NCI-H2171 treated with DMSO at 0.1 percent for 48 hours (cell line): ENCODE measurements around the gene GPR62.
"Not testable (repeated sequence)": the region's sequence is repeated elsewhere in the genome, so short reads cannot be mapped to it uniquely, and the experiment has no call there.

ENCODE experiments used
- DNase-seq: peaks from one replicate; lab custom pipeline; 2025; lab: John Stamatoyannopoulos, UW

The GPR62 gene, protein sequence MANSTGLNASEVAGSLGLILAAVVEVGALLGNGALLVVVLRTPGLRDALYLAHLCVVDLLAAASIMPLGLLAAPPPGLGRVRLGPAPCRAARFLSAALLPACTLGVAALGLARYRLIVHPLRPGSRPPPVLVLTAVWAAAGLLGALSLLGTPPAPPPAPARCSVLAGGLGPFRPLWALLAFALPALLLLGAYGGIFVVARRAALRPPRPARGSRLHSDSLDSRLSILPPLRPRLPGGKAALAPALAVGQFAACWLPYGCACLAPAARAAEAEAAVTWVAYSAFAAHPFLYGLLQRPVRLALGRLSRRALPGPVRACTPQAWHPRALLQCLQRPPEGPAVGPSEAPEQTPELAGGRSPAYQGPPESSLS

DNA sequence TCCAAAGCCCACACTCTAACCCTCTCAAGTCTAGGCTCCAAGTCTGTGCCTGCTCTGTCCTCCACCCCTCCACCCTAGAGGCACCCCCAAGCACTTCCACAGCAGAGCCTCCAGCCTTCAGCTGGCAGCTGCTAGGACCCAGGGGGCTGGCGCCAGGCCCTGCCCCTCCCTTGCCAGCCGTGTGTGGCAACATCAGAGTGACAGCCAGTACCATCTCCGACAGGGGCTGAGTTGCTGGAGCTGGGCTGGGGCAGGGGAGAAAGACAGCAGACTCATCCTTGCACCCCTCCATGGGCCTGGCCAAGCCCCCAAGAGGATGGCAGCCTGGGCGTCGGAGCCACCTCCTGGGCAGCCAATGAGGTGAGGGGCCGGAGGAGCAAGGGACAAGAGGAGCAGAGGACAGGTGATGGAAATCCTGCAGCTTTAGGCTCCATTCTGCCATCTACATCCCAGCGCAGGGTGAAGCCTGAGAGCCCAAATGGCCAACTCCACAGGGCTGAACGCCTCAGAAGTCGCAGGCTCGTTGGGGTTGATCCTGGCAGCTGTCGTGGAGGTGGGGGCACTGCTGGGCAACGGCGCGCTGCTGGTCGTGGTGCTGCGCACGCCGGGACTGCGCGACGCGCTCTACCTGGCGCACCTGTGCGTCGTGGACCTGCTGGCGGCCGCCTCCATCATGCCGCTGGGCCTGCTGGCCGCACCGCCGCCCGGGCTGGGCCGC is at the start of gene GPR62:
TSS of gene GPR62 (plus strand) at position 207 of the 718 bp plus-strand sequence. CDS start at position 479, 272 bp downstream.
- no peak for DNase-seq

DNA sequence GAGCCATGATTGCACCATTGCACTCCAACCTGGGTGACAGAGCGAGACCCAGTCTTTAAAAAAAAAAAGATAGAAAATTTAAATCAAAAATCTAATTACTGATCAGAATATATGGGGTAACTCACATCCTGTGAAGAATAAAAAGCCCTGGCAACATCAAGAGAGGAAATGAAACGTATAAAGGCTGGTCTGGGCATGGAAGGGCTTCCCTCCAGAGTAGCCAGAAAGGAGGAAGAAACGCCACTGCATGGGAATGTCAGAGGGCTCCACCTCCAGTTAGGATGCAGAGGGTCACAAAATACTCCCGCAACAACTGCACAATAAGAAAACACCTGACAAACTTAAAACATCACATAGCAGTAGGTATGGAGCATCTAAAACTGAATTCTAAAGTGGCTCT is 47.2 kb upstream of the GPR62 start:
- DNase-seq = no peak

DNA sequence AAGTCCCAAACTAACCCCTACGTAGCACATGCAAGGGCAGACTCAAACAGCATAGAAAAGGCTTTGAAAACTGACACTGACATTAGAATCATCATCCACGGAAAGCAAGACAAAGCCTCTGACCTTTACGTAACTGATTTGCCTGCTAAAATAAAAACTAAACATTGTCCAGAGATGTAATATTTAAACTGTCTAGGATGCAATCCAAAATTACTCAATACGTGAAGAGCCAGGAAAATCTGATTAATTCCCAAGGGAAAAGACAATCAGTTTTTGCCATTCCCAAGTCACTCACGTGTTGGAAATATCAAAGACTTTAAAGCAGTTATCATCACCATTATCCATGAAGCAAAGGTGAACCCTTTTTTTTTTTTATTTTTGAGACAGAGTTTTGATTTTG is 38.8 kb upstream of the GPR62 start:
- no peak for DNase-seq

DNA sequence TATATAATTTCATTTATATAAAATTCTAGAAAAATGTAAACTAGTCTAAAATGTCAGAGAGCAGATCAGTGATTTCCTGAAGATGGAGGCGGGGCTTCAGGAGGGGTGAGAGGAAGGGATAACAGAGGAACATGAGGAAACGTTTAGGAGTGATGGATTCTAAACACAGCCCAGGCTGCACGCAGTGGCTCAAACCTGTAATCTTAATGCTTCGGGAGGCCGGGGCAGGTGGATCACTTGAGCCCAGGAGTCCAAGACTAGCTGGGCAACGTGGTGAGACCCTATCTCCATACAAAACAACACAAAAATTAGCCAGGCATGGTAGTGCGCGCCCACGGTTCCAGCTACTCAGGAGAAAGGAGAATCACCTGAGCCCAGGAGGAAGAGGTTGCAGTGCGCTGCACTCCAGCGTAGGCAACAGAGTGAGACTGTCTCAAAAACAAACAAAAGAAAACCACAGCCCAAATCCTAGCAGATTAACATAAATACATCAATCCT is 34.1 kb upstream of the GPR62 start:
- no peak for DNase-seq

DNA sequence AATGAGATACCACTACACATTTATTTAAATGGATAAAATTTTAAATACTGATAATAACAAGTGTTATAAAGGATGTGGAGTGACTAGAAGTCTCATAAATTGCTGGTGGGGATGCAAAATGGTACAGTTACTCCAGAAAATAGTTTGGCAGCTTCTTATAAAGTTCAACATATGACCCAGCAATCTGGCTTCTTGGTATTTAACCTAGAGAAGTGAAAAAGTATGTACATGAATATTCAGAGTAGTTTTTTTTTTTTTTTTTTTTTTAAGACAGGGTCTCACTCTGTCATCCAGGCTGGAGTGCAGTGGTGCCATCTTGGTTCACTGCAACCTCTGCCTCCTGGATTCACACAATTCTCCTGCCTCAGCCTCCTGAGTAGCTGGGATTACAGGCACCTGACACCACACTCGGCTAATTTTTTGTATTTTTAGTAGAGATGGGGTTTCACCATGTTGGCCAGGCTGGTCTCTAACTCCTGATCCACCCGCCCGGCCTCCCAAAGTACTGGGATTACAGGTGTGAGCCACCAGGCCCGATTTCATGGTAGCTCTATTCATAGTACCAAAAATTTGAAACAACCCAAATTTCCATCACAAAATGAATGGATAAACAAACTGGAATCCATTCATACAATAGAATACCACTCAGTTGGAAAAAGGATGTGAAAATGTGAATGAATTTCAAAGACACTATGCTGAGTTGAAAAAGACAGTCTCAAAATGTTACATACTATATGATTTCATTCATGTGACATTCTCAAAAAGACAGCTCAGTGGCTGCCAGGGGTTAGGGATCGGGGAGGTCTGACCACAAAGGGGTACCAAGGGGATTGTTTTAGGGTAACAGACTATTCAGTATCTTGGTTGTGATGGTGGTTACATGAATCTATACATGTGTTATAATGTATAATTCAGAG is 27.9 kb upstream of the GPR62 start:
- DNase-seq = no peak

DNA sequence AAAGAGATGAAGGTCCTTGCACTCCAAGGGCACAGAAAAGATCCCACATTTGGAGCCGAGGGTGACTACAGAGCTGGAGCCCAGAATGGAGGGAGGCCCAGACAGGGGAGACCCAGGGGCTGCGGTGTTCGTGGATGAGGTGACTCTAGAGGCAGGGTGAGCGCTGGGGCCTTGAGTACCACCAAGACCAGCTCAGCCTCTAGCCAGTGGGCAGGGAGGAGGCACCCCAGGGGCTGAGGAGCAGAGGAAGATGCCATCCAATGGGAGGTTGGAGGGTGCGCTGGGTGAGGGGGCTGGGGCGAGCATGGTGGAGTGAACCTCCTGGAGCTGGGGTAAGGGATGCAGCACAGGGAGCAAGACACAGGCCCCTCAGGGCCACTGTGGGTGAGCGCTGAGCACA is 26.7 kb upstream of the GPR62 start:
- no peak for DNase-seq

DNA sequence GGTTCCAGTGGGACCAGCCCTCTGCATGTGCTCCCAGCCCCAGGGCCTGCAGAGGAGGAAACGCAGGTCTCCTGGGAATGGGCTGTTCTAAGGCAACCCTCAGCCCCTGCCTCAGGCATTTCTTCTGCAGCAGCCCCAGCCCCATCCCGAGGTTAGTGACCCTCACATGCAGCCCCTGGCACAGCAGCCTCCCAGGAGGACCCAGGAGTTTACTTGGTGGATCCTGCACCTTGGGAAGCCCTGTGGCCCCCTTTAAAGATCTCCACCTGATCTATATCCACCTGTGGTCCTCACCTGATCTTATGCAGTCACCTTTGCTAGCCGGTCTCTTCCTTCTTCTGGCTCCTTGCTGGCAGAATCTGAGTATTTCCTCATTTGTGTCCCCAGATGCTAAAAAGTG is 26.2 kb upstream of the GPR62 start:
- not testable (repeated sequence) for DNase-seq

DNA sequence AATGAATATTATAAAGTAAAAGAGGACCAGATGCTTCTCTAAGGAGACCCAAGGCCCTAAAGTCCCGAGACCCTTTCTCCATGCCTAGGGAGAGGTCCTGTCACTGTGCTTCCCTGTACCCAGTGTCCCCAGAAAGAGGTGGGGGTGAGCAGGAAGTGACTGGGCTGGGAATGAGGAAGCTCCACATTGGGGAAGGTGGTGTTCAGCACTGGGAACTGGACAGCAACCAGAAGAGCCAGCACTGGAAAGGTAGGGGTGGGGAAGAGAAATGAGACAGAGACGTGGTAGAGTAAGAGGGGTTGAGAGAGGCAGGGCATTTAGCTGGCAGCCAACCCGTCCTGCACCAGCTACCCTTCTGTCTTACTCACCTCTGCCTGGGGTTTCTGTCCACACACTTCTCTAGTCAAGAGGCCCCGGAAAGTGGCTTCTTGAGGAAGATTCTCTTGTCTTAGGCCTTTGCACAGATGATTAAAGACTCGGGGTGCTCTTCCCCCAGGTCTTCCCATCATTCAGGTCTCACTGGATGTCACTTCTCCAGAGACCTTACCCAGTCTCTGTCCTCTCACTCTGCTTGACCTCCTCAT is 25.7 kb upstream of the GPR62 start:
- DNase-seq = no peak

DNA sequence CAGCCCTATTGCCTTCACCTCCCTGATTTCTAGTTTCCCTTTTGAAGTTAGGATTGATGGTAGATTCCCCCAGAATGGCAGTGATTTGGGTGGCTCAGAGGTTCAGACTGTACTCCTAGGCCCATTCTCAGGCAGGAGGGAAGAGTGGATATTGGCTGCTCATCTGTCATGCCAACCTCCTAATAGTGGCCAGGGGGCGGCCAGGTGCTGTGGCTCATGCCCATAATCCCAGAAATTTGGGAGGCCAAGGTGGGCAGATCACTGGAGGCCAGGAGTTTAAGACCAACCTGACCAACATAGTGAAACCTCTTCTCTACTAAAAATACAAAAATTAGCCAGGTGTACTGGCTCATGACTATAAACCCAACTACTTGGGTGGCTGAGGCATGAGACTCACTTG is 24.7 kb upstream of the GPR62 start:
- no peak for DNase-seq

DNA sequence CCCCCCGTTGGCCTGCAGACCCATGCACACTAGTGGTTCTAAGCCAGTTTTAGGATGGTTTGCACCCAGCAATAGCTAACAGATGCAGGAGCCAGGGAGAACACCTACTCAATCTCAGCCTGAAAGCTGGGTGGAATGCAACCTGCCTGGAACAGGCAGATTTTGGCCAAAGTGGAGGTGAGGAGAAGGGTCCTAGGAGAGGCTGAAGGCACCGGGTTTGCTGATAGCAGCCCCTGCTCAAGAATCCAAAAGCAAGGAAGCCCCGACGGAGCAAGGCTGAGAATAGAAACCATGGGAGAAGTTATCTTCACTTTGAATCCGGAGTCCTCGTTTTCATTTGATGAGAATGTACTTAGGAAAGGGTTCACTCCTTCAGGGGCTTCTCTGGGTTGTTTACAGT is 23.4 kb upstream of the GPR62 start:
- no peak for DNase-seq

DNA sequence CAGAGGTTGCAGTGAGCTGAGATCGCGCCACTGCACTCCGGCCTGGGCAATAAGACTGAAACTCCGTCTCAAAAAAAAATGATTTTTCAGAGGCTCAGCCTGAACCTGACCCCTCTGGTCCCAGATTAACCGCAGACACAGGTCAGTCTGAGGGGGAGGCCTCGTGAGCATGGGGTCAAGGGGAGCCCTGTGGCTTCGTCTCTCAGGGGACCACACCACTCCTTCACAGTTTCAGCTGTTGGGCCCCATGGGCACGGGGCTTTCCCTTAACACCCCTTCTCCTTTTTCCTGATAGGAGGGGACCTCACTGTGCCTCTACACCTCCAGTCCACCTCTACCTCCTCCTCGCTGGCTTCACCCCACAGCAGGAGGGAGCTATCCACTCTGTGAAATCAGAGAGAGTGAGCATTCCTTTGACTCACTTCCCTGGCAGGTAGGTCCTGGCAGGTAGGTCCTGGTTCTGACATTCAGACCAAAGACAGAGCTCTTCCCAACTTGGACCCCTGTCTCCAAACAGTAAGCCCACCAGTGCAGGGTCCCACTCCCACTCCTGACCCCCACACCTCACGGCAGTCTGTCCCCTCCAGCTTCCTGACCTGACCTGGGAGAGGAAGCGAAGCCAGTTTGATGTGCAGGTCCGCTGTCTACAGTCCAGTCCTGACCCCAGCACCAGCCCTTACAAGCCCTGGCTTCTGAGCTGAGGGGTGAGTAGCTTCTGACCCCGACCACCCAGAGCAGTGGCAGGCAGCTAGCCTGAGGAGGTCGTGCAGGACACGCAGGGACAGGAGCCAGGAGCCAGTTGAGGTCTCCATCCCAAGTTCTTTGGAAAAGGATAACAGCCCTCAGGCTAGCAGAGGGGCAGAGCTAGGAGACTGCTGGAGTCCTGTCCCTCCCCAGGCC is 22.5 kb upstream of the GPR62 start:
- DNase-seq = no peak

DNA sequence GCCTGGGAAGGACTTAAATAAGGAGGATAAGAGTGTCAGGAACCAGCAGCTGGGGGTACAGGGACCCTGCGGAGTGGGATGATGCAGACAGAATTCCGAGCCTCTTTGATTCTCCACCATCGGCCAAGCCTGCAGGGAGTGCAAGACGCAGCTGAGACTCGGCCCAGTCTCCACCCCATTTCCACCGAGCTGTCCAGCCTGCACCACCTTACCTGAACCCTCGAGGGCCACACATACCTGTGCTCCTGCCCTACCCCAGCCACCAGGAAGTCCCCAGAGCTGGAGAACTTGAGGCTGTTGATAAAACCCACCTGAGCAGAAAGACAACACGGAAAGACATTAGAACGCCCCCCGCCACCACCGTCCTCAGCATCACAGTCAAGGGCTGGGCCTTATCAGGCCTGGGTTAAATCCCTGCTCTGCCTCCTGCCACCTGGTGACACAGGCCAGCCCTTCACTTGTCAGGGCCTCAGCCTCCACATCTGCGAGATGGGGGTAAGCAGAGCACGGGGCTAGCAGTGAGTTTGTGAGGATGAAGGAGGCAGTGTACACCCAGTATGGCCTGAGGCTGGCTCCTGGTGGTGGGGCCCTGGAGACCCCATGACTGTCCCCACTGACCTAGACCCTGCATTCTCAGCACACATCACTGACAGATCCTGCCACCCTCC is 21.6 kb upstream of the GPR62 start:
- no peak for DNase-seq

DNA sequence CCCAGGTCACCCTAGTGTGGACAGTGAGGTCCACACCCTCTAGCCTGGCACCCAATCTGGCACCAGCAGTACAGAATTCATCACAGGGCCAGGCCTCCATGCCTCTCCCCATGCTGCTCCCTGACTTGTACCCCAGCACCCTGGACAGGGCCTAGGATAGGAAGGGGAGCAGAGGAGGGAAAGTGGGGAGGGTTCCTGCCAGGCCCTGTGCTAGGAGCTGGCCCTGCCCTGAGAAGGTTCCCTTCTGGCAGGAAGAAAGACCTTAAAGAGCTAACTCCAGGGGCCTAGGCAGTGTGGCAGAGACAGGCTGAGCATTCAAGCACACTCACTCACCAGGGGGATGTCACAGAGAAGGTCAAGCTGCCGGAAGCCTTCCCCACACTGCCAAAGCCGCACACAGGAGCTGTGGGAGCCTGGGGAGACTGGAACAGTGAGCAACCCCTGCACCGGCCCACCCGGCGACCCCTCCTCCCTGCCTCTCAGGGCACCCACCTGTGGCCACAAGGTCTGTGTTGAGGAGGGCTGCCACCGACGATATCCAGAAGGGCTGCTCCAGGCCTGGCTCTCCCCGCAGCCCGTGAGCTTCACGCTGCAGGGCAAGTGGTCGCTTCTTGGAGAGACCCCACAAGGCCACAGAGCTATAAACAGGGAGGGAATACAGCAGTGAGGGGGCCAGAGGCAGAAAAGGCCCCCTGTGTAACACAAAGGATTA is 20.9 kb upstream of the GPR62 start:
- no peak for DNase-seq

DNA sequence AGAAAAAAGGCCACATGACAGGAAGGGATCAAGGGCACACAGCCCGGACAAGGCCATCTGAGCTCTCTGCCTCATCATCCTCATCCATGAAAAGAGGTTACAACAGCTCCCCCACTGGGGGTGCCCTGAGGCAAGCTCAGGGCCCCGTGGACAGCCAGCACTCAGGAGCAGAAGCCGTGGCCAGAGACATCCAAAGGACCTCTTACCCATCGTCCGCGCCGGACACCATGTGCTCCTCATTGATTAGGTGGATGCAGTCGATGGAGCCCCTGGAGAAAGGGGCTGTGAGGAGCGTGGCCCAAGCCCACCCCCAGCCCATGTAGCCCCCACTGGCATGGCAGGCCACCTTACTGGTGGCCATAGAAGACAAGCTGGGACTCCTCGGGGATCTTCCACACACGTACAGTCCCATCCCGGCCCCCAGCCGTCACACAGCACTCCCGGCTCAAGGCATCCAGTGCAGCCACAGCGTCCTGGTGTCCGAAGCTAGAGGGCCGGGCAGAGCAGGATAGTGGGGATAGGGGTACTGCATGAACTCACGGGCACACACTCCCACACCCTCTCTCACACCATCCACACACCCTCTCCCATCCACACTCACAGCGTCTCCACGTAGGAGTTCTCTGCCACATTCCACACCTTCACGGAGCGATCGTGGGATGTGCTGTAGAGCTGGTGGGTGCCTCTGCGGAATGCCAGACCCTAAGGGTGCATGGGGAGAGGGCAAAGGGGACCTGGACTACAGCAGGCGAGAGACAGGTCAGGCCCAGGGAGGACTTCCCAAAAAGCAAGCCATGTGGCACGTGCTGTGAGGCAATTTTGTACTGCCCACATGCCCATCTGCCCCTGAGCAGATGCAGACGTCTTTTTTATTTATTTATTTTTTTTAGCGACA is 19.9 kb upstream of the GPR62 start:
- no peak for DNase-seq

DNA sequence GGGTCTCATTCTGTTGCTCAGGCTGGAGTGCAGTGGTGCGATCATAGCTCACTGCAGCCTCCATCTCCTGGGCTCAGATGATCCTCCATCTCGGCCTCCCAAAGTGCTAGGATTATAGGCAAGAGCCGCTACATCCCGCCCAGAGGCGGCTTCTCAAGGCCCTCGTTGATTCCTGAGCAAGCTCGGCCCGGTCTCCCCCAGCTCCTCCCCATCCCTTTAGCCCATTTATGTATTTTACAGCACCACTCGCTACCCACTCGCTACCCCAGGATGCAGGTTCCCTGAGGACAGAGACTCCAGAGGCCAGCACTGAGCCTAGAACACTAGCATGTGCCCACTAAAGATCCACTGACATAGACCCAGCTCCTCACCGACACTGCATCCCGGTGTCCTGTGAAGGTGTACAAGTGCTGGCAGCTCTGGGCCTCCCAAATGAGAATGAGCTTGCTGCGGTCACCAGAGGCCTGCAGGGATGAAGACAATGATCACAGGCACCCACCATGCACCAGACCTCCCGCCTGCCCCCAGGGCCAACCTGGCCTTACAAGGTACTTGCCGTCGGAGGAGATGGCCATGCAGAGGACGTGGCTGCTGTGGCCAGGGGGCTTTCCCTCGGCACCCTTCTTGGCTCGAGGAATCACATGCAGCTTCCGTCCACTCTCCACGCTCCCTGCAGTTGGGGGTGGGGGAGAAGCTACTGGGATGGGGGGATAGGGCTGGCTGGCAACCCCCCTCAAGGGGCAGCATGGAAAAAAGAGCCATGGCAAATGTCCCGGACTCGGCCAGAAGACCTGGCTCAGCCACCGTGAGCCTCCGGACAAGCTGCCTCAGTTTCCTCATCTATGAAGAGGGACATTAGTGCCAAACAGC is 19.1 kb upstream of the GPR62 start:
- DNase-seq = no peak

DNA sequence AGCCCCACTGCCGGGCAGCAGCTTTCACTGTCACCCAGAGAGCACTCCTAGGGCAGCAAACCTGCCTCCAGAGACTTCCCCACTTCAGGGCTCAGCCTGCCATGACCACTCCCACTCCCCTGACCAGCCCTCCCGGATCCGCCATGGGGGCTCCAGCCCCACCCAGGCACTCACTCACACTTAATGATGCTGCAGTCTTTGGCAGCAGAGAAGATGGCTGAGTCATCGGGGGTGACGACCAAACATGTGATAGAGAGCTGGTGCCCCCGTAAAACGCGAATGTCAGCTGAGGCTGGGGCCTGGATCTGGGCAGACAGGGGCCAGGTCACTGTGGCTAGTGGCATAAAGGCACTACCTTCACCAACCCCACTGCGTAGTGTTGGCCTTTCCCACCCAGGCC is 18.2 kb upstream of the GPR62 start:
- no peak for DNase-seq

DNA sequence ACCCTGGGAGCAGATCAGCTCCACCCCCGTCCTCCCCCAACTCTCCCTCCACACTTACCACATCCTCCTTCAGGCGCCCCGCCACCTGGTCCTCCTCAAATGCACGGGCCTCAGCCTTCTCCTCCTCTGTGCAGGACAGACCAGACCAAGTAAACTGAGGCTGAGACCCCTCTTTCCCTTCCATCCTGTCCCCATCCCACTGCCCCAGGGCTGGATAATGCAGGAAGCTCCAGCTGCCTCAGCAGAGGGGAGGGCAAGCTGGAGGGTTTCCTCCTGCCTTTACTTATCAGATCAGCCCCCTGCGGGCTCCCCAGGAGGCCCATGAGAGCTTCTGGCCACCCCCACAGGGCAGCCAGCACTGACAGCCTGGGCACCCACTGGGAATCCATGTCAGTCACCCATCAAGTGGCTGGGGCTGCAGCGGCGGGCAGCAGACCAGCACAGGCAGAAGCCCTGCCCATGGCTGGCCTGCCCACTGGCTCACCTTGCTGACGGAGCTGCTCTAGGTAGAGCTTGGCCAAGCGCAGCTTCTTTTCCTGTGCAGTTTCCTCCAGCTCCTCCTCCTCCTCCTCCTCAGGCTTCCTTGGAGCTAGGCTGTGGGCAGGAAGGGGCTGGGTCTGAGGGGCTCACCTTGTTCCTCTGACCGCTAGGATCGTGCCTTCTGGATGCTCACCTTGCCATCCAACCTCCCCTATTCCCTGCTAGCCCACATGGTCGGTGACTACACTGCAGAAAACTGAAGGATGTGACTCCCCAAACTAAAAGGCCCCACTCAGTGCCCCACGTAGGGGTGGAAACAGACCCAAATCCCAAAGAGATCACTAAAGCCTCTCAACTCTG is 17.4 kb upstream of the GPR62 start:
- DNase-seq = no peak
